PC-9 (cell line): Measurements from ENCODE around the gene CEP126. TPM values are rescaled to one million over a fixed set of nuclear protein-coding genes. Genes with fewer than 3 reads are reported as not detected.

Experiments used
- BruUV-seq: library from RNA; stranded (reverse); fragments of 400-500 nt; replicated peaks from 2 replicates; lab custom pipeline; 2021; lab: Mats Ljungman, UMichigan
- CTCF ChIA-PET: fragments of 300-600 bp; sonication (Branson Sonifier 250); formaldehyde crosslinking; loops from one replicate; lab custom pipeline; 2022; ENCODE audit warnings: antibody characterized with exemption; lab: Charles Lee
- POLR2A ChIA-PET: fragments of 300-600 bp; sonication (Branson Sonifier 250); formaldehyde crosslinking; loops from one replicate; lab custom pipeline; 2022; ENCODE audit warnings: antibody characterized with exemption; ENCODE audit not compliant: unreplicated experiment; lab: Charles Lee
- DNase-seq, 2 experiments: peaks; one replicate each; pipeline versions ENCODE4 v3.0.0 to v3.0.0-alpha.2; 2015 to 2022; ENCODE audit warnings: mixed read lengths in 1 of 2
- H2AFZ ChIP-seq: fragments of 200-600 bp; sonication (generic); 2 replicates; pipeline ENCODE4 v1.8.1; 2017; ENCODE audit warnings: antibody characterized with exemption
- H3F3A ChIP-seq: fragments of 200-600 bp; sonication (generic); 2 replicates; pipeline ENCODE4 v1.8.1; 2017; ENCODE audit warnings: antibody characterized with exemption, mild to moderate bottlenecking, low read depth; ENCODE audit not compliant: insufficient read depth
- H3K27ac ChIP-seq: fragments of 200-600 bp; sonication (generic); 2 replicates; pipeline ENCODE4 v1.6.1; 2016; ENCODE audit warnings: mixed run types
- H3K27me3 ChIP-seq: fragments of 200-600 bp; sonication (generic); 2 replicates; pipeline ENCODE4 v1.6.1; 2016; ENCODE audit warnings: low read depth, mixed run types; ENCODE audit not compliant: insufficient read depth
- H3K36me3 ChIP-seq: fragments of 200-600 bp; sonication (generic); 2 replicates; pipeline ENCODE4 v1.6.1; 2016; ENCODE audit warnings: low read depth, mixed run types
- H3K4me1 ChIP-seq: fragments of 200-600 bp; sonication (generic); replicated peaks from 2 replicates; pipeline ENCODE4 v1.6.1; 2016; ENCODE audit warnings: mixed run types; ENCODE audit not compliant: insufficient read depth
- H3K4me2 ChIP-seq: fragments of 200-600 bp; sonication (generic); 2 replicates; pipeline ENCODE4 v1.6.1; 2017; ENCODE audit warnings: mixed run types
- H3K4me3 ChIP-seq: fragments of 200-600 bp; sonication (generic); 2 replicates; pipeline ENCODE4 v1.6.1; 2016; ENCODE audit warnings: mixed run types
- H3K79me2 ChIP-seq: fragments of 200-600 bp; sonication (generic); 2 replicates; pipeline ENCODE4 v1.6.1; 2017; ENCODE audit warnings: low read depth, mixed run types
- H3K9me2 ChIP-seq: fragments of 200-600 bp; sonication (generic); 2 replicates; pipeline ENCODE4 v1.8.1; 2017; ENCODE audit warnings: mild to moderate bottlenecking; ENCODE audit not compliant: insufficient read depth
- H3K9me3 ChIP-seq: fragments of 200-600 bp; sonication (generic); 2 replicates; pipeline ENCODE4 v1.8.1; 2016; ENCODE audit warnings: low read depth; ENCODE audit not compliant: insufficient read depth
- H4K20me1 ChIP-seq: fragments of 200-600 bp; sonication (generic); 2 replicates; pipeline ENCODE4 v1.8.1; 2017; ENCODE audit not compliant: insufficient read depth
- EZH2 ChIP-seq: fragments of 200-600 bp; sonication (generic); IDR thresholded peaks from 2 replicates; pipeline ENCODE4 v1.8.0; 2017; ENCODE audit warnings: antibody characterized with exemption, low read depth
- intact Hi-C: fragments of 100-400 bp; cut with micrococcal nuclease; formaldehyde crosslinking; loops from one replicate; pipeline ENCODE4 v1.10.0; 2022; ENCODE audit not compliant: unreplicated experiment
- total RNA-seq: library from RNA; stranded (reverse); gene quantifications from 2 replicates; pipeline ENCODE4 v1.2.3, GENCODE V29; 2021
- TF ChIP-seq, protein P1 (sequence below): fragments of 200-600 bp; sonication (generic); conservative IDR thresholded peaks from 2 replicates; pipeline ENCODE4 v1.6.1; 2017; ENCODE audit warnings: mixed run types, antibody characterized with exemption, mild to moderate bottlenecking, moderate library complexity

CEP126 gene
- total RNA-seq, 1 experiment from 2014 or later: 6.0 TPM

GRCh38 chr11:101894505-101894904 lies 20.3 kb upstream of the CEP126 start:
- Histone ChIP-seq H3K4me1 (no peaks in the 10 kb centered on the region), H3K36me3 (no peaks in the 10 kb centered on the region), H3K9me2 (no peaks in the 10 kb centered on the region), H3K9me3 (no peaks in the 10 kb centered on the region), H3K79me2 (no peaks in the 10 kb centered on the region), H3K4me2 (no peak overlapping the region), H3K27ac (no peak overlapping the region), H3K27me3 (no peaks in the 10 kb centered on the region), H3F3A (no peaks in the 10 kb centered on the region), H3K4me3 (no peak overlapping the region), H2AFZ (no peak overlapping the region), H4K20me1 (no peaks in the 10 kb centered on the region)
- DNase-seq: no peak
- ChIA-PET CTCF (no interaction called here), POLR2A (no interaction called here)
- intact Hi-C loops: no loop called here
- no TSS peak for BruUV-seq
- no peak for TF ChIP-seq EZH2
- TF ChIP-seq, protein P1, sequence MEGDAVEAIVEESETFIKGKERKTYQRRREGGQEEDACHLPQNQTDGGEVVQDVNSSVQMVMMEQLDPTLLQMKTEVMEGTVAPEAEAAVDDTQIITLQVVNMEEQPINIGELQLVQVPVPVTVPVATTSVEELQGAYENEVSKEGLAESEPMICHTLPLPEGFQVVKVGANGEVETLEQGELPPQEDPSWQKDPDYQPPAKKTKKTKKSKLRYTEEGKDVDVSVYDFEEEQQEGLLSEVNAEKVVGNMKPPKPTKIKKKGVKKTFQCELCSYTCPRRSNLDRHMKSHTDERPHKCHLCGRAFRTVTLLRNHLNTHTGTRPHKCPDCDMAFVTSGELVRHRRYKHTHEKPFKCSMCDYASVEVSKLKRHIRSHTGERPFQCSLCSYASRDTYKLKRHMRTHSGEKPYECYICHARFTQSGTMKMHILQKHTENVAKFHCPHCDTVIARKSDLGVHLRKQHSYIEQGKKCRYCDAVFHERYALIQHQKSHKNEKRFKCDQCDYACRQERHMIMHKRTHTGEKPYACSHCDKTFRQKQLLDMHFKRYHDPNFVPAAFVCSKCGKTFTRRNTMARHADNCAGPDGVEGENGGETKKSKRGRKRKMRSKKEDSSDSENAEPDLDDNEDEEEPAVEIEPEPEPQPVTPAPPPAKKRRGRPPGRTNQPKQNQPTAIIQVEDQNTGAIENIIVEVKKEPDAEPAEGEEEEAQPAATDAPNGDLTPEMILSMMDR: no peak

- H4K20me1 ChIP-seq: no peaks in the 10 kb centered on the region
- peaks cover 2% of the 10 kb centered on the region; the same call in 1 of the 2 replicates for H3F3A ChIP-seq
- ChIA-PET POLR2A (no interaction called here), CTCF (no interaction called here)
- no peaks in the 10 kb centered on the region for H3K9me3 ChIP-seq
- BruUV-seq: no TSS peak
- DNase-seq: no peak
- H2AFZ ChIP-seq: no peak overlapping the region
- H3K4me1 ChIP-seq: peaks cover 4% of the 10 kb centered on the region
- H3K79me2 ChIP-seq: no peaks in the 10 kb centered on the region
- H3K4me3 ChIP-seq: no peak overlapping the region
- no peaks in the 10 kb centered on the region for H3K36me3 ChIP-seq
- H3K27me3 ChIP-seq: no peaks in the 10 kb centered on the region
- intact Hi-C loops: no loop called here
- H3K4me2 ChIP-seq: no peak overlapping the region
- no peaks in the 10 kb centered on the region for H3K9me2 ChIP-seq
- H3K27ac ChIP-seq: no peak overlapping the region
- no peak for TF ChIP-seq EZH2
- TF ChIP-seq, protein P1: no peak
Observed at GRCh38 chr11:101907815-101908214, 7.0 kb upstream of the CEP126 start.

GRCh38 chr11:101909087-101909486 lies 5.7 kb upstream of the CEP126 start:
- Histone ChIP-seq H3K4me2 (no peak overlapping the region), H3K36me3 (no peaks in the 10 kb centered on the region), H3K27me3 (no peaks in the 10 kb centered on the region), H3K9me2 (no peaks in the 10 kb centered on the region), H2AFZ (no peak overlapping the region), H3K79me2 (no peaks in the 10 kb centered on the region), H3K4me1 (peaks cover 11% of the 10 kb centered on the region), H3F3A (peaks cover 9% of the 10 kb centered on the region; the same call in 1 of the 2 replicates), H3K9me3 (no peaks in the 10 kb centered on the region), H3K27ac (no peak overlapping the region), H3K4me3 (no peak overlapping the region), H4K20me1 (no peaks in the 10 kb centered on the region)
- intact Hi-C loops: no loop called here
- ChIA-PET CTCF (interaction anchor here (0.6 kb wide), 1 partner anchor 434 kb away, joined by 7 read pairs; no protein-coding TSS in a partner anchor), POLR2A (no interaction called here)
- no peak for TF ChIP-seq EZH2
- TF ChIP-seq, protein P1: no peak
- BruUV-seq: no TSS peak
- no peak for DNase-seq
